Measurements from ENCODE around the gene LYST.
"Not testable (repeated sequence)": the region's sequence is repeated elsewhere in the genome, so short reads cannot be mapped to it uniquely, and the experiment has no call there.

Gene LYST

GRCh38 chr1:235643837-235644692, 222.6 kb downstream of the LYST start:
- no peak for DNase-seq (ENCODE audit: low read depth)
- TF ChIP-seq CTCF (IDR thresholded peaks at IDR 0.05; ENCODE audit: low read depth, low read length, missing control alignments), result no peak
- no peak overlapping the region for H3K4me3 ChIP-seq (ENCODE audit: low read depth, low read length)

GRCh38 chr1:235642943-235643371, 223.7 kb downstream of the LYST start:
- TF ChIP-seq CTCF (IDR thresholded peaks at IDR 0.05; ENCODE audit: low read depth, low read length, missing control alignments), result no peak
- no peak overlapping the region for H3K4me3 ChIP-seq (ENCODE audit: low read depth, low read length)
- no peak for DNase-seq (ENCODE audit: low read depth)

GRCh38 chr1:235642011-235642942, 224.4 kb downstream of the LYST start:
- no peak for TF ChIP-seq CTCF (IDR thresholded peaks at IDR 0.05; ENCODE audit: low read depth, low read length, missing control alignments)
- DNase-seq (ENCODE audit: low read depth), result peak; percentile 27
- H3K4me3 ChIP-seq (ENCODE audit: low read depth, low read length), result peak overlapping the region; percentile 20; the same call in 1 of the 2 replicates

GRCh38 chr1:235640580-235640979, 226.1 kb downstream of the LYST start:
- DNase-seq (ENCODE audit: low read depth), result no peak
- no peak overlapping the region for H3K4me3 ChIP-seq (ENCODE audit: low read depth, low read length)
- TF ChIP-seq CTCF (IDR thresholded peaks at IDR 0.05; ENCODE audit: low read depth, low read length, missing control alignments), result no peak

- H3K4me3 ChIP-seq (ENCODE audit: low read depth, low read length), result no peak overlapping the region
- no peak for TF ChIP-seq CTCF (IDR thresholded peaks at IDR 0.05; ENCODE audit: low read depth, low read length, missing control alignments)
- DNase-seq (ENCODE audit: low read depth), result no peak
These were observed 227.2 kb downstream of the LYST start for GRCh38 chr1:235639226-235640205.

GRCh38 chr1:235638612-235639011, 228.1 kb downstream of the LYST start:
- H3K4me3 ChIP-seq (ENCODE audit: low read depth, low read length); DNase-seq (ENCODE audit: low read depth): not testable (repeated sequence)
